HG03196 (cell line): Measurements from ENCODE around the gene APOBEC3H.

Source experiments
- ATAC-seq: cut with Tn5 transposase; IDR thresholded peaks from one replicate; pipeline ENCODE4 v1.9.1; 2021; ENCODE audit not compliant: unreplicated experiment

APOBEC3H gene

DNA sequence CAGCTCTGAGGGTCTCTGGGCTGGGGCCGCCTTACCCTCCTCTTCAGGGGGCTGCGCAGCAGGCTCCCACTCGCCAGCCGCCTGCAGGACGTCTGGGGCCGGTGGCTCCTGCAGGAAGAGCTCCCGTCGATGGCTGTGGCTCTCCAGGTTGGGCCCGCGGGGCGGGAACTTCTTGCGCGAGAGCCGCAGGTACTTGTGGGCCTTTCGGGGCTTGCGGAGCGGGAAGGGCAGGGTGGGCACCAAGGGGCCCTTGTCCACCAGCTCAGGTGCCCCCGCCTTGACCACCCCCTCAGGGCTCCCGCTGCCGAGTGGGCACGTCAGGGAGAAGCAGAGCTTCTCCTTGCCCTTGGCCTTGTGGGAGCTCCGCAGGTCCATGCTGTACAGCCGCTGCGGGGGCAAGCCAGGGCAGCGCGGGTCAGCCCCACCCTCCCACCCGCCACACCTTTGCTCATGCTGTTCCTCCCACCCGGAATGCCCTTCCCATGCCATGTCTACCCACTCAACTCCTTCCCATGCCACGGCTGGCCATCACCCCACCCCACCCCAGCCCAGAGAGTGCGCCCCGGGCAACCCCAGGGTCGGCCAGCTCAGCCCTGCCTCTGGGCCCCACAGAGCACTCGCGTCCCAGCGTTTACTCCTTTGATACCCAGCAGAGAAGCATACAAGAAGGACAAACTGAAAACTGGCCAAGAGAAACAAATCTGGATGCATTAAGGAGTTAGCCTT is 37.5 kb downstream of the APOBEC3H start:
- ATAC-seq: no peak

GRCh38 chr22:39135092-39135896 is 38.2 kb downstream of the APOBEC3H start:
- ATAC-seq: no peak

- no peak for ATAC-seq
Observed at GRCh38 chr22:39136317-39136716, 39.3 kb downstream of the APOBEC3H start.

DNA sequence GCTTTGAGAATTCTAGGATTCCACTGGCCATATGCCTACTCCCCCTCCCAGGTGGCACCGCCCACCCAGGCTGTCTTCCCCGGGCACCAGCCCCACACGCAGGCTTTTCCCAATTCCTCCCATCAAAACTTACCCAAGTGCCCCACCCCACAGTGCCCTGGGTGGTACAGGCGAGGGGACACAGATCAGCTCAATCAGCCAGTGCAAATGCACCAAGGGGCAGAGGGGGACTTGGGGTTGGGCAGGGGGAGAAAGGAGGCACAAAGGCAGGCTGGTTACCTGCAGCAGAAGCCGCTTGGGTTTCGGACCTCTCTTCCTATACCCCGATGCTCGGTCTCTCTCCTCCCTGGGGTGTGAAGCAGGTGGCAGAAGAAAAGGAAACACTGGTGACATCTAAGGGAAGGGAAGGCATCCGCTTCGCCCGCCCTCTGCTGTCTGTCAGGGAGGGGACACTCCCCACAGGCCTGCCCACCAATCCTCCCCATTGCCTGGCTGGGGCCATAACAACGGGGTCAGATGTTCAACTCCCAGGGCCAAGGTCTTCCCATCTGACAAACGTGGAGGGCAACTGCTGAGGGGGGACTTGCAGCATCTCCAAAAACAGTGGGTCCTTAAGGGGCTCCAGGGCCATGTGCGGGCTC is 41.4 kb downstream of the APOBEC3H start:
- no peak for ATAC-seq

- no peak for ATAC-seq
Observed at GRCh38 chr22:39139933-39140332, 42.9 kb downstream of the APOBEC3H start.

GRCh38 chr22:39142088-39142680 is 45.1 kb downstream of the APOBEC3H start:
- no peak for ATAC-seq

GRCh38 chr22:39144101-39144767 is 47.2 kb downstream of the APOBEC3H start:
- ATAC-seq: no peak

- ATAC-seq: no peak
Observed at GRCh38 chr22:39146256-39147101, 49.4 kb downstream of the APOBEC3H start.

- ATAC-seq: no peak
Observed at GRCh38 chr22:39147335-39148025, 50.4 kb downstream of the APOBEC3H start.

DNA sequence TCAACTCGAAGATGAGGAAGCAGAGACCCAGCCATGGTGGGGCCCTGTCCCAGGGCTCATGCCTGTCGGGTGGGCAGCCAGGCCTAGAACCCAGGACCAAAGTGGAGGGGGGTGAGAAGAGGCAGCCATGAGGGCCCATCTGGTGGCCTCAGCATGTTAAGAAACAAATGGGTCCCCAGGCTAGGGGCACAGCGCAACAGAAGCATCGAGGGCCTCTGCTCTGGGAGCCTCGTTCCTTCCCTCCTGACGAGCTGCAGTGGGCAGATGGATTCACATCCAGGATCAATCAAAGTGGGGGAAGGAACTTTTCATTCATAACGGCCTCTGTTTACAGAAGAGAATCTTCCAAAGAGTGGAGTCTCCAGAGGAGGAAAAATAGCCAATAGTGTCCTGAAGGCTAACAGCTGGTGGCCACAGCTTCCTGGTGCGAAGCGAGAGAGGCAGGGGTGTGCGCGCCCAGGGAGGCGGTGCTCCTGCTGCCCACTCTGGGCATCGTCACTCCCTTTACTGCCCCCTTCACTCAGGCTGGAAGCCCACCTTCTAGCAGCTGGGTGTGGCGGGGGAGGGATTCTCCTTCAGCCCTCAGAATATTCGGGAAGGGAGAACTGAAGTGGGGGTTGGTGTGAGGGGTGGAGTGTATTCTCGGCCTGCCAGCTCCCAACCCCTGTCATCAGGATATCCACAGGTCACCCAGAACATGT is 51.1 kb downstream of the APOBEC3H start:
- ATAC-seq: no peak

DNA sequence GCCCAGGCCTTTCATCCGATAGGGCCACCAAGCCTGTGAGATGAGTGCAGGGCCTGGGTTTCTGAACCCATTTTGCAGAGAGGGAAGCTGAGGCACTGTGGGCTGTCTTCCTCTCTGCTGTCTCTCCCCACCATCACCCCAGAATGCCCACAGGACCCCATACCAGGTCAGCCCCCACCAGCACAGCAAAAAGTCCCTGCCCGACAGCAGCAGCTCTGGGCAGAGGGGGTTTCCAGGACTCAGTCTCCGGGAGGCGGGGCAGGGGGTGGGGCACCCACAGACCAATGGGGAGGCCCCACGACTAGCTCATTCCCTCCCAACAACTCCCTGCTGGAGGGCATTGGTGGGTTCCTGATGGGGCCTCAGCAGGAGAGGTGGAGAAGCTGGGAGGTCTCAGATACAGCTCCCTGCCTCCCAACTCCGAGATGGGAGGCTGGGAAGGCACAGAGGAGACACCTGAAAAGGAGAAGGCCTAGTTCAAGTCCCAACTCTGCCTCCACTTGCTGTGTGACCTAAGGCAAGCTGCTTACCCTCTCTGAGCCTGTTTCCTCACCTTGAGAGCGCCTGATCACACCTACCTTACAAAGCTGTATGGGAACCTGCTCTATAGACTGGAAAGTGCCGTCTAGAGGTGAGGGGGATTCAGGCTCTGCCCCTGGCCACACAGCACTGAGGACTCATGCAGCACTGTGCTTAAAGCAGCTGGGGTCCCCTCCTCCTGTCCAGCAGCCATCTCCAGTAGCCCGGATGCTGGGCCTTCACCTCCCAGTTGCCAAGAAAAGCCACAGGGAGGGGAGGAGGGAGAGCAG is 51.9 kb downstream of the APOBEC3H start:
- ATAC-seq: no peak

DNA sequence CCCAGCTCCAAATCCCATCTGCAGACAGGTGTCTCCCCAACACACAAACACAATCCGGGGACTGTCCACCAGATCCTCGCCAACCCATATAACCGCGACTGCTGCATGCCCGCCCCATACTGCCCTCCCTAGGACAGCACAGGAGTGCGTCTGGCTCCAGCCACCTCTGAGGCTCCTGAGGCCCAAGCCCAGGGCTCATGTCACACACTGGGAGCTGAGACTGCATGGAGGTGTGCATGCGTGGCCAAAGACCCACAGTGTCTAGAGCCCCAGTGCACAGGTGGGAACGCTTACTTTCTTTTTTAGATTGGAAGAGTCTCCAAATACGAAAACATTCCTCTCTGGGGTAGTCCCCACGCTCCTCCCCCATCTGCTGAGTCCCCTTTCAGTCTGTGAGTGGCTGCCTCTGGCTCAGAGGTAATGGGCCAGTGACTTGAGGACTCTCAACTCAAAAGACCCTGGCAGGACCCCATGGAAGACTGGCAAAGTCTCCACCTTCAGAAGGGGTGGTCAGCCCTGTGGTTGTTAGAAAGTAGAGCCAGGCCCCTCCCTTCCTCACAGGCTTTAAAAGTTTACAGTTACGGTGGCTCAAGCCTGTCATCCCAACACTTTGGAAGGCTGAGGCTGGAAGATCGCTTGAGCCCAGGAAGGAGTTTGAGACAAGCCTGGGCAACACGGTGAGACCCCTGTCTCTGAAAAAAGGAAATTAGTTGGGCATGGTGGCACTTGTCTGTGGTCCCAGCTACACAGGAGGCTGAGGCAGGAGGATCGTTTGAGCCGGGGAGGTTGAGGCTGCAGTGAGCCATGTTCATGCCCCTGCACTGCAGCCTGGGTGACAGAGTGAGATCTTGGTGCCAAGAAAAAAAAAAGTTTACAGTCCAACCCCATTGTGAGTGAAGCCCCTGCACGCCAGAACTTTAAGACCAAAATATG is 53.1 kb downstream of the APOBEC3H start:
- ATAC-seq: no peak

GRCh38 chr22:39150848-39151215 is 53.8 kb downstream of the APOBEC3H start:
- no peak for ATAC-seq

GRCh38 chr22:39151329-39151975 is 54.4 kb downstream of the APOBEC3H start:
- no peak for ATAC-seq

DNA sequence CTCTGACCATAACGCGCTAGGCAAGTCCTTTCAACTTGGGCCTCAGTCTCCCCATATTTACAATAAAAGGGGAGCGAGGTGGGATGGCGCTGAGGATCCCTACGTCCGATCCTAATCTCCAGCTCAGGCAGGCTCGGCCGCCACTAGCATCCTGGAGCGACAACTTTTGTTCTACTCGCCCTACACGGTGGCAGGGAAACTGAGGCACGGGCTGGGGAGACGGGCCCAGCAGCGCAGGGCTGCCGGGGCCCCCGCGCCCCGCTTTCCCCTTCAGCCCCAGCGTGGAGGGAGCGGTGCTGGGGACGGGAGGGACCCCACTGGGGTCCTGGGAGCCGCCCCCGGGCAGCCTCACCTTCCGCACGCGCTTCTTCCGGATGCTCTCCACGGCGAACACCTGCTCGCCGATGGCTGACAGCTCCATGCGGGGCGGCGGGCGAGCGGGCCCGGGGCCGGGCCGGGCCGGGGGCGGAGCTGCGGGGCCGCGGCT is 55.0 kb downstream of the APOBEC3H start:
- no peak for ATAC-seq

- peak; percentile 74 for ATAC-seq
Observed at GRCh38 chr22:39152511-39153219, 55.6 kb downstream of the APOBEC3H start, which contains the start of gene CBX7. TSS of gene CBX7 (minus strand) at chr22:39152680. CDS start at chr22:39152444, 236 bp downstream.
